Peyer's patch (tissue), 4 donors: ENCODE results near the gene GNG12.

ENCODE experiments used
- CTCF ChIP-seq, 6 experiments: fragments of 450-650 bp in 4 of 6; fragments of 200-600 bp in 2 of 6; sonication (generic) in 1 of 6; IDR thresholded peaks; one replicate each; pipeline ENCODE4 v1.5.1; 2017 to 2019; ENCODE audit warnings: antibody characterized with exemption in 6 of 6, mild to moderate bottlenecking in 3 of 6, moderate library complexity in 1 of 6
- POLR2A ChIP-seq, 2 donors: fragments of 450-650 bp; IDR thresholded peaks; one replicate each; pipeline ENCODE4 v1.5.1; 2017; ENCODE audit warnings: antibody characterized with exemption in 2 of 2, mild to moderate bottlenecking in 2 of 2, moderate library complexity in 2 of 2

GRCh38 chr1:67874501-67875111 lies 41.3 kb upstream of the GNG12 start:
- TF ChIP-seq CTCF (IDR thresholded peaks at IDR 0.05) (no peak), POLR2A (IDR thresholded peaks at IDR 0.05) (no peak)
